ENCODE data around the gene CELSR1.

CELSR1 gene

DNA sequence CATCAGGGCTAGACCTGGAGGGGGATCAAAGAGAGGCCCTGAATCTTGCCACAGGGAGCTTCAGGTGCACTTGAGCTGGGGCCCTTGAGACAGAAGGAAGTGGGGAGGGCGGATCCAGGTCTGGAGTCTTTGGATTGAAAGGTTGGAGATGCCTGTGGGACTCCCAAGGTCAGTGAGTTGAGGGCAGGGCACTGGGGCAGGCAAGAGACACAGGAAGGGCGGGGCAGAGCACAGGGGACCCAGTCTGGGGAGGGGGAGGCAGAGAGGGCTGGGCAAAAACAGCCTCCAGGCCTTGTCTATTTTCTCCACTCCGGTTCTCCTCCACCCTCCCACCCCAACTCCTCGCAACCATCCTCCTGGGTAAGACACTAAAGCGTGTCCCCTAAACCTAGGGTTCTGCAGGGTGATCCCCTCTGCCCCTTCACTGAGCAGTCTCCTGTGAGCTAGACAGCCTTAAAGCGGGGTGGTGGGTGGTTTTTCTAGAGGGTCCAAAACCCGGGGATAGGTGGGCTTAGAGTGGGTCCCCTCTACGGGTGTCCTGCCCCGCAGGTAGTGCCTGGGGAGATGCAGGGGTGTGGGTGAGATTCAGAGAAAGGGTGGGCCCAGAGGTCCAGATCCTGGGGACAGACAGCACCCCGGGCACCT is 38.6 kb upstream of the CELSR1 start:
- H3K27ac ChIP-seq (ENCODE audit: low read depth, low read length) = no peak overlapping the region
- H3K4me1 ChIP-seq (ENCODE audit: control insufficient read depth, low read length) = peaks cover 44% of the 10 kb centered on the region
- peaks cover 10% of the 10 kb centered on the region for H3K9me3 ChIP-seq (ENCODE audit: control insufficient read depth, insufficient read depth, low read length)
- H3K4me2 ChIP-seq (ENCODE audit: low read length) = peak overlapping the region; percentile 71
- H4K20me1 ChIP-seq (ENCODE audit: control insufficient read depth, insufficient read depth, low read depth, low read length) = no peaks in the 10 kb centered on the region
- no peaks in the 10 kb centered on the region for H3K36me3 ChIP-seq (ENCODE audit: control insufficient read depth, low read length)
- peaks cover 11% of the 10 kb centered on the region for H3K27me3 ChIP-seq (ENCODE audit: control insufficient read depth, low read length)
- TF ChIP-seq, protein P1, sequence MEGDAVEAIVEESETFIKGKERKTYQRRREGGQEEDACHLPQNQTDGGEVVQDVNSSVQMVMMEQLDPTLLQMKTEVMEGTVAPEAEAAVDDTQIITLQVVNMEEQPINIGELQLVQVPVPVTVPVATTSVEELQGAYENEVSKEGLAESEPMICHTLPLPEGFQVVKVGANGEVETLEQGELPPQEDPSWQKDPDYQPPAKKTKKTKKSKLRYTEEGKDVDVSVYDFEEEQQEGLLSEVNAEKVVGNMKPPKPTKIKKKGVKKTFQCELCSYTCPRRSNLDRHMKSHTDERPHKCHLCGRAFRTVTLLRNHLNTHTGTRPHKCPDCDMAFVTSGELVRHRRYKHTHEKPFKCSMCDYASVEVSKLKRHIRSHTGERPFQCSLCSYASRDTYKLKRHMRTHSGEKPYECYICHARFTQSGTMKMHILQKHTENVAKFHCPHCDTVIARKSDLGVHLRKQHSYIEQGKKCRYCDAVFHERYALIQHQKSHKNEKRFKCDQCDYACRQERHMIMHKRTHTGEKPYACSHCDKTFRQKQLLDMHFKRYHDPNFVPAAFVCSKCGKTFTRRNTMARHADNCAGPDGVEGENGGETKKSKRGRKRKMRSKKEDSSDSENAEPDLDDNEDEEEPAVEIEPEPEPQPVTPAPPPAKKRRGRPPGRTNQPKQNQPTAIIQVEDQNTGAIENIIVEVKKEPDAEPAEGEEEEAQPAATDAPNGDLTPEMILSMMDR (IDR thresholded peaks at IDR 0.05; ENCODE audit: low read depth, low read length, poor library complexity, severe bottlenecking) = no peak
- TF ChIP-seq EZH2phosphoT487 (IDR thresholded peaks at IDR 0.05; ENCODE audit: borderline replicate concordance, low read length) = no peak
- no peaks in the 10 kb centered on the region for H3K9me2 ChIP-seq (replicated peaks; ENCODE audit: control insufficient read depth, low read length)
- H3K4me3 ChIP-seq (ENCODE audit: low read length) = peak overlapping the region; percentile 67
- peaks cover 8% of the 10 kb centered on the region for H3F3A ChIP-seq (ENCODE audit: control insufficient read depth, insufficient read depth)
- peaks cover 19% of the 10 kb centered on the region for H3K79me2 ChIP-seq (ENCODE audit: control insufficient read depth, low read length)

DNA sequence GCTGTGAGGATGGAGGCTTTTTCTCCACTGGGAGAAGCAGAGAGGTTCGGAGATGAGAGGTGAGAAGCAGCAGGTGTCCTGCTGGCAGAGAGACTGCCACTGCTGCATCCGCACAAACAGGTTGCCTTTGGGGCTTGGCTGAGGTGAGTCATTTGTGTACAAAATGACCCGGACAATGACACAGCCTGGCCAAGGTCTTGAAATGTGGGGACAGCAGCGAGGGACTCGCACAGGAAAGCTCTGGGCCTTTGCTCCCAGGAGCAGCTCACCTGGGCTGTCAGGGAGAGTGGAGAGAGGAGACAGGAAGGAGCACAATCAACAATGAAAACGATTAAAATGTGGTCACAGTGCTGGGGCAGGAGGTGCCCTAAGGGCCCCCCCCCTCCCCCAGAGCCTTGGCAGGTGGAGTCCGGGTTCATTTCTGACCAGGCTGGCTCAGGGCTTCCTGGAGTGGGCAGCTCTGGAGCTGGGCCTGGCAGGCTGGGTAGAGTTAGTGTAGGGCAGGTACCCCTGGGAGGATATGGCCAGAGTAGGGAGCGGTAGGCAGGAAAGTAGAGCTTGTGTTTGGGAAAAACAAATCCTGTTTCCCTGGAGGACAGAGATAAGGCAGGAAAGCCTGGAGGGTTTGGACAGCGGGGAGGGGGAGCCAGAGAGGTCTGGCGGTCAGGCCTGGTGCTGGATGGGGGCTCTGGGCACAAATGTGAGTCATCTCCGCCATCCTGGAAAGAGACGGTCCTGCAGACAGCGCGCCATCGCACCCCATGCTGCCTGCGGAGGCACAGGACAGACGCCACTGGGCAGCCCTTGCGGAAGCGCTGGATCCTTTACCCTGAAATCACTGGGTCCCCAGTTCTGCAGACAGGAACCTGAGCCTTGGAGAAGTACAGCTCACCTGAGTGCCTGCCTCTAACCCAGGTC is 37.8 kb upstream of the CELSR1 start:
- no peaks in the 10 kb centered on the region for H3K36me3 ChIP-seq (ENCODE audit: control insufficient read depth, low read length)
- H3K9me3 ChIP-seq (ENCODE audit: control insufficient read depth, insufficient read depth, low read length) = peaks cover 10% of the 10 kb centered on the region
- H3K4me1 ChIP-seq (ENCODE audit: control insufficient read depth, low read length) = peaks cover 36% of the 10 kb centered on the region
- no peaks in the 10 kb centered on the region for H4K20me1 ChIP-seq (ENCODE audit: control insufficient read depth, insufficient read depth, low read depth, low read length)
- H3K4me3 ChIP-seq (ENCODE audit: low read length) = no peak overlapping the region
- no peak overlapping the region for H3K4me2 ChIP-seq (ENCODE audit: low read length)
- no peaks in the 10 kb centered on the region for H3K9me2 ChIP-seq (replicated peaks; ENCODE audit: control insufficient read depth, low read length)
- no peak overlapping the region for H3K27ac ChIP-seq (ENCODE audit: low read depth, low read length)
- TF ChIP-seq, protein P1 (IDR thresholded peaks at IDR 0.05; ENCODE audit: low read depth, low read length, poor library complexity, severe bottlenecking) = no peak
- H3K27me3 ChIP-seq (ENCODE audit: control insufficient read depth, low read length) = peaks cover 11% of the 10 kb centered on the region
- peaks cover 18% of the 10 kb centered on the region for H3K79me2 ChIP-seq (ENCODE audit: control insufficient read depth, low read length)
- peaks cover 6% of the 10 kb centered on the region for H3F3A ChIP-seq (ENCODE audit: control insufficient read depth, insufficient read depth)

DNA sequence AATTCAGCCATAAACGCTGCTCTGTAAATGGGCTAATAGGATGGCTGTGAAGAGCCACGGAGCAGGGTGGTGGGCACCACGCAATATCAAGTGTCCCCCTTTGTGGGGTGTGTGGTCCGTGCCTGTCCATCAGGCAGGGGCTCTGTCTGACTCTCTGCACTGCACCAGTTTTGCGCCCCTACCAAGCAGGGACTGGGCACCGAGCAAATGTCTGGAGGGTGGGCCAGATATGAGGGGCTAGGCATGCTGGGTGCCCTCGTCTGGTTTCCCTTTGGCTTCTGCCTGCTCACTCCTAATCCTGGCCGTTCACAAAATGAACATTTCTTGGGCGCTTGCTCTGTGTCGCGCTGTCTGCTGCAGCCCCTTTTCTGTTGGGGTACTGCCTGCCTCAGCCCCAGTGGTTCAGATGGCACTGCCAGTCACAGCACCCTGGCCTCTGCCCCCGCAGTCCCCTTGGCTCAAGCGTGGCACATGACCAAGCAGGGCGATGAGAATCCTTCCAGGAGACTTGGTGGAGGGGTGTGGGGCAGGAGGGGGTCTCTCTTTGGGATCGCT is 37.1 kb upstream of the CELSR1 start:
- Histone ChIP-seq H3K9me2 (replicated peaks; ENCODE audit: control insufficient read depth, low read length) (no peaks in the 10 kb centered on the region), H3K9me3 (ENCODE audit: control insufficient read depth, insufficient read depth, low read length) (peaks cover 10% of the 10 kb centered on the region)

More for the DNA sequence above, 37.1 kb upstream of the CELSR1 start:
- Histone ChIP-seq H3K79me2 (ENCODE audit: control insufficient read depth, low read length) (peaks cover 14% of the 10 kb centered on the region), H3K4me2 (ENCODE audit: low read length) (no peak overlapping the region), H3F3A (ENCODE audit: control insufficient read depth, insufficient read depth) (peaks cover 4% of the 10 kb centered on the region; the same call in 1 of the 2 replicates), H3K4me3 (ENCODE audit: low read length) (no peak overlapping the region), H3K27me3 (ENCODE audit: control insufficient read depth, low read length) (peaks cover 11% of the 10 kb centered on the region), H3K4me1 (ENCODE audit: control insufficient read depth, low read length) (peaks cover 33% of the 10 kb centered on the region), H3K36me3 (ENCODE audit: control insufficient read depth, low read length) (no peaks in the 10 kb centered on the region), H4K20me1 (ENCODE audit: control insufficient read depth, insufficient read depth, low read depth, low read length) (no peaks in the 10 kb centered on the region), H3K27ac (ENCODE audit: low read depth, low read length) (no peak overlapping the region)
- TF ChIP-seq, protein P1 (IDR thresholded peaks at IDR 0.05; ENCODE audit: low read depth, low read length, poor library complexity, severe bottlenecking) = no peak
- no peak for TF ChIP-seq EZH2phosphoT487 (IDR thresholded peaks at IDR 0.05; ENCODE audit: borderline replicate concordance, low read length)

All from DOHH2 (cell line).